Measurements from ENCODE around the gene TRIM8.

DNA sequence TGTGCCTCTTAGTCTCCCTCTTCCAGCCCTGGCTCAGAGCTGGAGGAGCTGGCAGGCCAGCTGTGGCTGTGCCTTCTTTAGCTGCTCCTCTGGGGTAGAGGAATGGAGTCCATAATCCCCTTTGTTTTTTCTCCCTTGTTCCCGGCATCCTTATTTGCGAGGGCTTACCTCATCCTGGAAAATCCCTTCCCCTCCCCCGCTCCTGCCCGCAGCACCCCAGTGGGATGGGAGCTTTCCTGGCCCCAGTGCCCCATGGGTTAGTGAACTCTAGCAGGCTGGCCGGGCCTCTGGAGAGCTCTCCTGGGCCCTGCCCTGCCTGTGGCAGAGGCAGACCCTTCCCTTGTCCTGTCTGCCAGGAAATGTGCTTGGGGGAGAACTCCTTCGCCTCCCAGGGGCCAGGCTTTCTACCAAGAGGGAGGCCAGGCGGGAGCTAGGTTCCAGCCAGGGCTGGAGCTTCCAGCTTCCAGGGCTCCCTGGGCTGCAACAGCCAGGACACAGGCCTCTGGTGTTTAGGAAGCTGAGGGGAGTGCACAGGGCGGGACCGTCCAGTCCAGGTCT, 16.5 kb upstream of the TRIM8 start:
- TF ChIP-seq, protein P1, sequence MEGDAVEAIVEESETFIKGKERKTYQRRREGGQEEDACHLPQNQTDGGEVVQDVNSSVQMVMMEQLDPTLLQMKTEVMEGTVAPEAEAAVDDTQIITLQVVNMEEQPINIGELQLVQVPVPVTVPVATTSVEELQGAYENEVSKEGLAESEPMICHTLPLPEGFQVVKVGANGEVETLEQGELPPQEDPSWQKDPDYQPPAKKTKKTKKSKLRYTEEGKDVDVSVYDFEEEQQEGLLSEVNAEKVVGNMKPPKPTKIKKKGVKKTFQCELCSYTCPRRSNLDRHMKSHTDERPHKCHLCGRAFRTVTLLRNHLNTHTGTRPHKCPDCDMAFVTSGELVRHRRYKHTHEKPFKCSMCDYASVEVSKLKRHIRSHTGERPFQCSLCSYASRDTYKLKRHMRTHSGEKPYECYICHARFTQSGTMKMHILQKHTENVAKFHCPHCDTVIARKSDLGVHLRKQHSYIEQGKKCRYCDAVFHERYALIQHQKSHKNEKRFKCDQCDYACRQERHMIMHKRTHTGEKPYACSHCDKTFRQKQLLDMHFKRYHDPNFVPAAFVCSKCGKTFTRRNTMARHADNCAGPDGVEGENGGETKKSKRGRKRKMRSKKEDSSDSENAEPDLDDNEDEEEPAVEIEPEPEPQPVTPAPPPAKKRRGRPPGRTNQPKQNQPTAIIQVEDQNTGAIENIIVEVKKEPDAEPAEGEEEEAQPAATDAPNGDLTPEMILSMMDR (IDR thresholded peaks at IDR 0.05; ENCODE audit: low read depth, low read length, poor library complexity, severe bottlenecking): no peak
- no peak for TF ChIP-seq EZH2phosphoT487 (IDR thresholded peaks at IDR 0.05; ENCODE audit: borderline replicate concordance, low read length)
